ENCODE data around the gene BEND4. TPM values are rescaled to one million over a fixed set of nuclear protein-coding genes. Genes with fewer than 3 reads are reported as not detected.

The BEND4 gene
- total RNA-seq, 4 donors from 2014 or later, result under 0.01 TPM; not detected in 2

DNA sequence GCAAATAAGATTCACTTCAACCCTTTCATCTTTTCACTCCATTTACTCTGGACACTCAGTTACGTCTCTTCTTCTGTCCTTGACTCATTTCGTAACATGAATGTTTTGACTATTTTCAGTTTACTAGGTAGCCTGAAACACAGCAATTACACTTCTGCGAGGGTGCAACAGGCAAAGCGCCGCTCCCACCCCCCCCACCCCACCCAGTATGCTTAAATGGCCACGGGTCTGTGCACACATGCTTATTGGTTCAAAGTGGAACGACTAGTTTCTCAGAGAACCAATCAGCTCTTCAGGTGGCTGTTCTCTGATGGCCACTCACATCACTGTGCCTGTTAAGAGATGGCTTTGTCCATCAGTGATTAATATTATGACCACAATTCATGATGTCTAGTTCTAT is 3.5 kb downstream of the BEND4 start:
- DNase-seq (ENCODE audit: extremely low spot score), result no peak
- WGBS, result 87% methylated on average over 6 of the region's 7 CpGs
- no peak overlapping the region for H3K4me3 ChIP-seq
- TF ChIP-seq EP300 (IDR thresholded peaks at IDR 0.05), result no peak
- TF ChIP-seq POLR2A (IDR thresholded peaks at IDR 0.05; ENCODE audit: low read depth), result no peak
- TF ChIP-seq POLR2AphosphoS5 (IDR thresholded peaks at IDR 0.05), result no peak
- TF ChIP-seq, protein P1, sequence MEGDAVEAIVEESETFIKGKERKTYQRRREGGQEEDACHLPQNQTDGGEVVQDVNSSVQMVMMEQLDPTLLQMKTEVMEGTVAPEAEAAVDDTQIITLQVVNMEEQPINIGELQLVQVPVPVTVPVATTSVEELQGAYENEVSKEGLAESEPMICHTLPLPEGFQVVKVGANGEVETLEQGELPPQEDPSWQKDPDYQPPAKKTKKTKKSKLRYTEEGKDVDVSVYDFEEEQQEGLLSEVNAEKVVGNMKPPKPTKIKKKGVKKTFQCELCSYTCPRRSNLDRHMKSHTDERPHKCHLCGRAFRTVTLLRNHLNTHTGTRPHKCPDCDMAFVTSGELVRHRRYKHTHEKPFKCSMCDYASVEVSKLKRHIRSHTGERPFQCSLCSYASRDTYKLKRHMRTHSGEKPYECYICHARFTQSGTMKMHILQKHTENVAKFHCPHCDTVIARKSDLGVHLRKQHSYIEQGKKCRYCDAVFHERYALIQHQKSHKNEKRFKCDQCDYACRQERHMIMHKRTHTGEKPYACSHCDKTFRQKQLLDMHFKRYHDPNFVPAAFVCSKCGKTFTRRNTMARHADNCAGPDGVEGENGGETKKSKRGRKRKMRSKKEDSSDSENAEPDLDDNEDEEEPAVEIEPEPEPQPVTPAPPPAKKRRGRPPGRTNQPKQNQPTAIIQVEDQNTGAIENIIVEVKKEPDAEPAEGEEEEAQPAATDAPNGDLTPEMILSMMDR (IDR thresholded peaks at IDR 0.05), result no peak
- intact Hi-C loops (cut with DNase I), result no loop called here
- H3K9me3 ChIP-seq, result no peaks in the 10 kb centered on the region
- peaks cover 0 to 63% (median 34%) of the 10 kb centered on the region in 4 donors for H3K27me3 ChIP-seq
- no peak overlapping the region for H3K27ac ChIP-seq (replicated peaks in 1 of 4)
- no peaks in the 10 kb centered on the region for H3K36me3 ChIP-seq
- peaks cover 10 to 25% (median 23%) of the 10 kb centered on the region in 4 donors for H3K4me1 ChIP-seq

DNA sequence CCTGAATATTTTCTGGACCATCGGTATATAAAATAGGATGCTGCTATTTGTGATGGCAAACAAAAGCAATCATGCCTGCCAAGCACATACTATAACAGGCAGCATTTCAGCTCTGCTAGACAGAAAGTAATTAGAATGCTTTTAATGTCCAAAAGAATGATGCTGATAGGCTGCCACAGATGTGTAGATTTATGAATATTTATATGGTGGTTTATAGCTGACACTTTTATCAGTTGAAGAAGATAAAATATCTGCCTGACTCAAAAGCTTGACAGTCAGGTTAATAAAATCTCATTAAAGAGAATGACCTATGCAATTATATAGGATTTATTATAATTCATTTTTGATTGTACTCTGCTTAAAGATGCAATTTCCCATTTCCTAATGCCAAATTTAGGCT is 4.0 kb downstream of the BEND4 start:
- no peak overlapping the region for H3K27ac ChIP-seq (replicated peaks in 1 of 4)
- H3K4me1 ChIP-seq, result peaks cover 10 to 25% (median 23%) of the 10 kb centered on the region in 4 donors
- TF ChIP-seq POLR2A (IDR thresholded peaks at IDR 0.05; ENCODE audit: low read depth) (no peak), EP300 (IDR thresholded peaks at IDR 0.05) (no peak), POLR2AphosphoS5 (IDR thresholded peaks at IDR 0.05) (no peak)
- no peak for DNase-seq (ENCODE audit: extremely low spot score)
- no peaks in the 10 kb centered on the region for H3K9me3 ChIP-seq
- H3K4me3 ChIP-seq, result no peak overlapping the region
- H3K36me3 ChIP-seq, result no peaks in the 10 kb centered on the region
- 75% methylated on average over 1 of the region's 1 CpG for WGBS
- H3K27me3 ChIP-seq, result peaks cover 0 to 58% (median 32%) of the 10 kb centered on the region in 4 donors
- intact Hi-C loops (cut with DNase I), result no loop called here

DNA sequence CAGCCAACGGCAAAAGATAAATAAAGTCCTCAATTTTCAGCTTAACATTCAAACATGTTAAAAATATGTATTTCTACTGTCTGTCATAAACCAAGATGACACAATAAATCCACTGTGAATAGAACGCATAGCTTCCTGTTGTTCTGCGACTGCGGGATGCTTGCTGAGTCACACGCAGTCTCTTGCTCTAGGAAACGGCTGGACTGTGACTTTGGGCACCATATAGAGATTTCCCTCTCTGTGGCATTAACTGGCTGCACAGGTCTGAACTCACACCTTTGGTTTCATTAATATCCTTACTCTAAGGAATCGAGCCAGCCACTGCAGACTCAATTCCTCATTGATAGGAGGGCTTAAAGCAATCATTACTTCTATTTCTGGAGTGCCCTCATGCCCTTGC is 8.4 kb downstream of the BEND4 start:
- intact Hi-C loops (cut with DNase I), result no loop called here
- WGBS, result 64% methylated on average over 7 of the region's 7 CpGs
- Histone ChIP-seq H3K9me3 (no peaks in the 10 kb centered on the region), H3K4me3 (no peak overlapping the region), H3K27me3 (peaks cover 0 to 34% (median 0%) of the 10 kb centered on the region in 4 donors), H3K4me1 (no peaks in the 10 kb centered on the region), H3K27ac (replicated peaks in 1 of 4) (no peak overlapping the region), H3K36me3 (no peaks in the 10 kb centered on the region)
- TF ChIP-seq, protein P1 (IDR thresholded peaks at IDR 0.05), result no peak
- TF ChIP-seq POLR2AphosphoS5 (IDR thresholded peaks at IDR 0.05), result no peak
- no peak for TF ChIP-seq EP300 (IDR thresholded peaks at IDR 0.05)
- no peak for TF ChIP-seq POLR2A (IDR thresholded peaks at IDR 0.05; ENCODE audit: low read depth)
- no peak for DNase-seq (ENCODE audit: extremely low spot score)

DNA sequence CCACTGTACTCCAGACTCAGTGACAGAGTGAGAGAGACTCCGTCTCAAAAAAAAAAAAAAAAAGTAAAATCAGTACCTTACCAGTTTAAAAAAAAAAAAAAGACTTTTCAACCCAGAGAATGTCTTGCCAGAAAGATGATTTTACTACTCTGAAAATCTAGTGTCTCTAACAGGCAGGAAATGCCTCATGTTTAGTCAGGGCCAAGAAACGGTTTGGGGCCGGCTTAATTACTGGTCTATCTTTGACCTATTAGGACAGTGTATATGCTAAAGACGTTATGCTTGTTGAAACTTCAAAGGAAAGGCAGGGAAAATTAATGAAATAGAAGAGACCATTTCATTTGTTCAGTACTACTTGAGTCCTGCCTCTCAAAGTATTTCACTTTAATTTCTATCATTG is 9.9 kb downstream of the BEND4 start:
- intact Hi-C loops (cut with DNase I), result no loop called here
- WGBS, result 62% methylated on average over 4 of the region's 4 CpGs
- Histone ChIP-seq H3K4me1 (no peaks in the 10 kb centered on the region), H3K27ac (replicated peaks in 1 of 4) (no peak overlapping the region), H3K9me3 (no peaks in the 10 kb centered on the region), H3K27me3 (peaks cover 0 to 30% (median 0%) of the 10 kb centered on the region in 4 donors), H3K36me3 (no peaks in the 10 kb centered on the region), H3K4me3 (no peak overlapping the region)
- no peak for DNase-seq (ENCODE audit: extremely low spot score)
- TF ChIP-seq, protein P1 (IDR thresholded peaks at IDR 0.05), result no peak
- TF ChIP-seq EP300 (IDR thresholded peaks at IDR 0.05) (no peak), POLR2A (IDR thresholded peaks at IDR 0.05; ENCODE audit: low read depth) (no peak), POLR2AphosphoS5 (IDR thresholded peaks at IDR 0.05) (no peak)

DNA sequence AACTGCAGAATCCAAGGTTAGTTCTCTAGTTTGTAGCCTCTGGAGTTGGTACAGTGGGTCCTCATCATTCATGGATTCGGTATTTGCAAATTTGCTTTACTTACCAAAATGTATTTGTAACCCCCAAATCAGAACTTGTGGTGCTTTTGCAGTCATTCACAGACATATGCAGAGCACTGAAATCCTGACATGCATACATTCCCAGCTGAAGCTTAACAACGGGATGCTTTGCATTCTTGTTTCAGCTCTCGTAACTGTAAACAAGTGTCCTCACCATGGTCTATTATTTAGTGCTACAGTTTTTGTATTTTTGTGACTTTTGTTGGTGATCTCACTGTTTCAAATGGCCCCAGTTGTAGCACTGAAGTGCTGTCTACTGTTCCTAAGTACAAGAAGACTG is 16.1 kb downstream of the BEND4 start:
- Histone ChIP-seq H3K9me3 (no peaks in the 10 kb centered on the region), H3K27ac (replicated peaks in 1 of 4) (no peak overlapping the region), H3K27me3 (peaks cover 0 to 11% (median 0%) of the 10 kb centered on the region in 4 donors), H3K36me3 (no peaks in the 10 kb centered on the region), H3K4me1 (no peaks in the 10 kb centered on the region), H3K4me3 (no peak overlapping the region)
- intact Hi-C loops (cut with DNase I), result no loop called here
- no peak for DNase-seq (ENCODE audit: extremely low spot score)
- WGBS, result 67% methylated on average over 3 of the region's 3 CpGs
- no peak for TF ChIP-seq POLR2A (IDR thresholded peaks at IDR 0.05; ENCODE audit: low read depth)
- no peak for TF ChIP-seq EP300 (IDR thresholded peaks at IDR 0.05)

DNA sequence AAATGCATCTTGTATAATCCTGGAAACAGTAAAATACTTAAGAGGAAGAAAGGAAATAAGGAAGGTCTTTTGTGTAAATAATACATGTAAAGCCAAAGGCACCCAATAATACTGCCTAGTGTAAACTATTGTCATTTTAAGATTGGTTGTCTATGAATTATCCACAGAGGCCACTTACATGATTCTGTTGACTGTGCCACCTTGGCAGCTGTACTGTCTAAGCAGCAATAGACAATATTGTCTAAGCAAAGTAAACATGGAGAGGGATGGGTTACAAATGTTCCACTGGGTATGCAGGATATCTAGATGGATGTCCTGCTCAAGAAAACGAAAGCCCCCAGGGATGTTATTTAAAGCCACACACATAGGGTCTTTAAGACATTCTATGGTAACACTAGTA is 19.4 kb downstream of the BEND4 start:
- 18% methylated on average over 1 of the region's 1 CpG for WGBS
- no peaks in the 10 kb centered on the region for H3K27me3 ChIP-seq
- no peaks in the 10 kb centered on the region for H3K9me3 ChIP-seq
- intact Hi-C loops (cut with DNase I), result no loop called here
- no peak overlapping the region for H3K27ac ChIP-seq (replicated peaks in 1 of 4)
- no peak for DNase-seq (ENCODE audit: extremely low spot score)
- H3K4me3 ChIP-seq, result no peak overlapping the region
- no peak for TF ChIP-seq EP300 (IDR thresholded peaks at IDR 0.05)
- TF ChIP-seq POLR2A (IDR thresholded peaks at IDR 0.05; ENCODE audit: low read depth), result no peak
- no peak for TF ChIP-seq POLR2AphosphoS5 (IDR thresholded peaks at IDR 0.05)
- TF ChIP-seq, protein P1 (IDR thresholded peaks at IDR 0.05), result no peak
- H3K4me1 ChIP-seq, result no peaks in the 10 kb centered on the region
- no peaks in the 10 kb centered on the region for H3K36me3 ChIP-seq

Measured in esophagus muscularis mucosa (tissue), 4 donors.